OCI-LY3 (cell line): ENCODE data around the gene ADGRV1.

Source experiments
- EZH2phosphoT487 ChIP-seq: fragments of 200-600 bp; shearing (Covaris generic); IDR thresholded peaks from 2 replicates; pipeline ENCODE4 v1.6.1; 2018; ENCODE audit warnings: antibody characterized with exemption, mixed run types, low read depth
- TF ChIP-seq, protein P1 (sequence below): fragments of 200-600, 300-600 bp; sonication (generic); IDR thresholded peaks from 2 replicates; pipeline ENCODE4 v1.5.1; 2014; ENCODE audit warnings: antibody characterized with exemption, low read length, low read depth

DNA sequence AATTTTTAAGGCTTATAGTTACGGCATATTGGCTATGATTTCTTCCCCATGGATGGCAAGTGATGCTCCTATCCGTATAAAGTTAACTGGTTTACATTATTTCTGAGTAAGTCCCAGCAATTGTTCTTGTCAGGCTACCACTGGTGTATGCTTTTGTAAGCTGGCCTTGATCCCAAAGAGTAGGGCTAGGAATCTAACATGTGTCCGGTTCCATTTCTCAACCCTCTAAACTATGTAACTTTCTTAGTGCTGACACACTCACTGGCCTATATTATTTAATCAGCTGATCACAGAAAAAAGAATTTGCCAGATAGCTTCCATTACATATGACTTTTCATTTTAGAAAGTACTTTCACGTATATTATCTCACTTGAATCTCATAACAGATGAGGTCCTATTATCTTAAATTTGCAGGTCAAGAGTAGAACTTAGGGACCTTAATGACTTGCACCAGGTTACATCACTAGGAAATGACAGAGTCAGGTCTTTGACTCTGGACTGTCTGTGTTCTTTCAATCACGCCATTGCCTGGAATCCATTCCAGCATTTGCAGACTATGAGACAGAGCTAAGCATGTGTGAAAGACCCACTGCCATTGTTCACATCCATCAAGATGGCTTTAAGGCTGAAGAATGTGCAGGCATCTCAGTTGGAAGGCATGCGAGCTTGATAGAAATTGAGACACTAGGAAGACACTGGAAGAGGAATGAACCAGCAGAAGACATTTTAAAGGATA, 461.6 kb downstream of the ADGRV1 start:
- TF ChIP-seq, protein P1, sequence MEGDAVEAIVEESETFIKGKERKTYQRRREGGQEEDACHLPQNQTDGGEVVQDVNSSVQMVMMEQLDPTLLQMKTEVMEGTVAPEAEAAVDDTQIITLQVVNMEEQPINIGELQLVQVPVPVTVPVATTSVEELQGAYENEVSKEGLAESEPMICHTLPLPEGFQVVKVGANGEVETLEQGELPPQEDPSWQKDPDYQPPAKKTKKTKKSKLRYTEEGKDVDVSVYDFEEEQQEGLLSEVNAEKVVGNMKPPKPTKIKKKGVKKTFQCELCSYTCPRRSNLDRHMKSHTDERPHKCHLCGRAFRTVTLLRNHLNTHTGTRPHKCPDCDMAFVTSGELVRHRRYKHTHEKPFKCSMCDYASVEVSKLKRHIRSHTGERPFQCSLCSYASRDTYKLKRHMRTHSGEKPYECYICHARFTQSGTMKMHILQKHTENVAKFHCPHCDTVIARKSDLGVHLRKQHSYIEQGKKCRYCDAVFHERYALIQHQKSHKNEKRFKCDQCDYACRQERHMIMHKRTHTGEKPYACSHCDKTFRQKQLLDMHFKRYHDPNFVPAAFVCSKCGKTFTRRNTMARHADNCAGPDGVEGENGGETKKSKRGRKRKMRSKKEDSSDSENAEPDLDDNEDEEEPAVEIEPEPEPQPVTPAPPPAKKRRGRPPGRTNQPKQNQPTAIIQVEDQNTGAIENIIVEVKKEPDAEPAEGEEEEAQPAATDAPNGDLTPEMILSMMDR: no peak
- no peak for TF ChIP-seq EZH2phosphoT487
